Kidney tubule cell (primary cell): Measurements from ENCODE around the gene DACT2.

Experiments
- DNase-seq: peaks from one replicate; pipeline ENCODE4 v3.0.0-alpha.2; 2018; ENCODE audit warnings: low spot score

The DACT2 gene

DNA sequence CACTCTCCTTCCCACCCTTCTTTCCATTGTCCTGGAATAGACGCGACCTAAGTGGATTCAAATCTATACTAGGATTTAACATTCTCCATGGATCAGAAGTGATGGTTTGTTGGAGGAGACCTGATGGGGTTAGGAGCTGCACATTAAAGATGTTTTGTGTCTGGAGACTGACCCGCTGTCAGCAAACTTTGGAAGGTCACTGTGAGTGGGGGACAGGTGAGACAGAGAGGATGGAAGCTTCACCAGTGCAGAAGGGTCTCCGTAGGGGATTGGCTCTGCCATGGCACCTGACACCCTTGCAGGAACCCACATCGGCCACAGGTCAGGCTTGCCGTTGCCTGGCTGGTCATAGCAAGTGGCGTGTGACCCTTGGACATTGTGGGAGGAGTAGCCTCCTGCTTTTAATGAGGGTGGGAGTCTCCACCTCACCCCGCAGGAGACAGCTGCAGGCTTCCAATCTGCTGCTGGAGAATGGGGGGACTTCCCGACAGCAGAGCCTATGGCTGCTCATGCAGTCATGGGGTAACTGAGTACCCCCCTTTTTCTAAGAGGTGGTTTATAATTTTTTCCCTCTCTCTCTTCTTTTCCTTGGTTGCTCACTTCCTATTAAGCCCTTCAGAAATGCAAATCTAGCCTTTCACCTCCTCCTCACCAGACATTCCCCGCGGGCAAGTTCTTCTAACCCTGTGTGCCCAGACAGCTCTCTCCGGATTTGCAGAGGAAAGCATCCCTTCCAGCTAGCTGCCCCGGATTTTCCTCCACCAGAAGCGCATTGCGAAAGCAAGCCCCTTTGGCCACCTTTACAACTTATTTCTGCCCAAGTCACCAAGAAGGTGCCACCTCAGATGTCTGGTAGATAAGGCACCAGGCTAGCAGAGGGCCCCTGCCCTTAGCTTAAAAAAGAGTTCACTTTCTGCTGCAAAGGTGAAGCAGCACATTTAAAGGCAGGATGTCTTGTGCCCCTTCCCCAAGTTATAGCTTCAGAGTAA, 53.5 kb downstream of the DACT2 start:
- no peak for DNase-seq

DNA sequence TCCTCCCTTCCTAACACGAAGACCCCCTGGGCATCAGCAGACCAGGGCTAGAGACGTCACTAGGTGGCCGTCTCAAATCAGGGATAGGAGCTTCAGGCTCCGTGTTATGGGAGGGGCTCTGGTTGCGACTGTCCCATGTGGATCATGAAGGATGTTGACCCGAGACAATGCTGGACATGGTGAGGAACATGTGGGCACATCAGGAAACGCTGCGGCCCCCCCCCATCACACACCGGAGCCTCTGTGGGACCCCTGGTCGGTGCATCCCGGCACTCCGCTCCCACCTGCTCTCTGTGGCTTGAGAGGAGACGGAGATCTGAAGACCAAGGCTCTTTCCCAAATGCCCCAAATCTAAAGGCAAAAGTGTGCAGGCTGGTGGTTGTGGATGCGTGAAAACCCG, 54.2 kb downstream of the DACT2 start:
- no peak for DNase-seq

DNA sequence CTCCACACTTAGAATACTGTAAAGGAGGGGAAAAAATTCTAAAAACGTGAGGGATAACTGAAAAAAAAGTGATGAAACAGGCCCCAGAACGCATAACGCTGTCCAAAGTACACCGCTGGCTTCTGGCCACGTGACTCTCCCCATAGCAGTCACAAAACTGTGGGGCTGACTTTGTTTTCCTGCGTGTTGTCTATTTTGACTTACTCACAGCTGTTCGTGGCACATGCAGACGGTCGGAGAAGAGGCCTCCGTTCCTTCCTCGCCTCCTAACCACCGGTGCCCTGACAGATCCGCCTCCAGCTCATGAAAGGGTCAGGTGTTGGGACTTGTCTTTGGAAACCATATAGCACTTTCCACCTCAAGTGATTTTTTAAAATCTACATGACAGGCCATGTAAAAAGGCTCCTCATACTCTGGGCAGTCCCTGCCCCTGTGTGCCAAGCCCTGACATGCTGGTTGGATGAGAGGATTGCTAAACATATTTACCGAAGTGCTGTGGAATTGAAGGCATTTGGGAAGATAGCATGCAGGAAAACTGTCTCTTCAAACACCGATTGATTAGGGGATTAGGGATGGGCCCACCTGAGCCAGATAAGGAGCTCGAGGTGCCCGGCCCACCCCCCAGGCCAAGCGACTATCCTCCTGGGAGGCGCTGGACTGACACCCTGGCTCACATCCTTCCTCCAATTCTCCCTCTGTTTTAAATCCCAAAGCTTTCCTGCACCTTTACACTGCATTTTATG, 54.8 kb downstream of the DACT2 start:
- DNase-seq: no peak

DNA sequence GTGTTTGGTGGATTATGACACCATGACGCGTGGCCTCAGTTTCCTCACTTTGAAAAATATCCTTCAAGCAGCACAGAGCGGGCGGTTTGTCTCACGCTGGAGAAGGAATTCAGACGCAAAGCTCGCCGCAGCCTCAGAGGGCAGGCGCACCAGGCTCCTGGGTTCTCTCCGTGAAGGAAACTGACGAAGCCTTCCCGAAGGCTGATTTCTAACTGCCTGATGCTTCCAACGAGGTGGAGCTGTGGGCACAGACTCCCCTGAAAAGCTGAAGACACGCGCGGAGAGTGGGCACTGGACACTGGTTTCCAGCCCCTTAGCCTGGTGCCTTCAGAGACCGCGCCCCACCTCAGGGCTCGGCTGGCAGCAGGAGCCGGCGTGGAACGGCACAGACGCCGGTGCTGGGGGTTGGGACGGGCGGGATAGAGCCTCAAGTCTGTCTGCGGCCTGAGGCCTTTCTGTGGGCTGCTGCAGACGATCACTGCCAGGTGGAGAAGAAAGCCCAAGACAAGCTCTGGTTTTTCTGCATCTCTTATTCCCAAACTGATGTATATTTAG, 56.1 kb downstream of the DACT2 start:
- DNase-seq: no peak

DNA sequence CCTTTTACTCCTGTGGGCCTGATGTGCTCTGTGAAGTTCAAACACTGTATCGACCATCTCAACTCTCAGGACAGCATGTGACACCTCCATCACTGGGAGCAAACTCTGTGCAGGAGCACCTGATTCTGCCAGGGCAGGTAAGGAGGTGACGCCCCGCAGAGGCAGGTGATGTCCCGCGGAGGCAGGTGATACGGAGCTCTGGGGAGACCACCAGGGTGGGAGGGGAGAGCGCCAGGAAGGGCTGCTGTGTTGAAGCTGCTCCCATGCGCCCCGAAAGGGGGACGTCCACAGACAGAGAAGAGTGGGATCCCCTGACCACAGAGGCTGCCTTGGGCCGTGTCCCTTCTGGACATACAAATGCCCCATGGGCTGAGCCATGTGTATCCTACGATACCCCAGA, 58.3 kb downstream of the DACT2 start:
- no peak for DNase-seq

DNA sequence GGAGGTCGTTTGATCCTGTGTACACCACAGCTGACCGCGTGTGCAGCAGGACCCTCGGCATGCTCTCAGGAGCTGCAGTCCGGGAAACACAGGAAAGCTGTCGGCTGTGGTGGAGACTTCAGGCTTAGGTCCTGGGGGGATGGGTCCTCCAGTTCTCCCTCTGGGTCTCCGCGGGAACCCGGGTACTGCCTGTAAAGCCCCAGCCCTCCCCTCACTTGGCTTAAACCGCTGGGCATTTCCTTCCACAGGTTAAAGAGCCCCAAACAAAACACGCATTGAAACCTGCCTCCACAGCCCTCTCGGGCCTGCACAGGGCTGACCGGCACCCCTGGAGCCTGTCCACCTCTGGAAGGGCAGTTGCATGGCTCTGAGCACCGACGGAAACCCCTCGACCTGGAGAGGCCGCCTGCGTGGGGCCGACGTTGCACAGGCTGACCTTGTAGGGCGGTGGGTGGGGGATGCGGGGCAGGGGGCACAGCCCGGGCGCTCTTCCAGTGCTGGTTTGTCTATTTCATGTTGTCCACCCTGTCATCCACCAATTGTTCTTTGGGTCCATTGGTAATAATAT, 59.1 kb downstream of the DACT2 start:
- DNase-seq: no peak

DNA sequence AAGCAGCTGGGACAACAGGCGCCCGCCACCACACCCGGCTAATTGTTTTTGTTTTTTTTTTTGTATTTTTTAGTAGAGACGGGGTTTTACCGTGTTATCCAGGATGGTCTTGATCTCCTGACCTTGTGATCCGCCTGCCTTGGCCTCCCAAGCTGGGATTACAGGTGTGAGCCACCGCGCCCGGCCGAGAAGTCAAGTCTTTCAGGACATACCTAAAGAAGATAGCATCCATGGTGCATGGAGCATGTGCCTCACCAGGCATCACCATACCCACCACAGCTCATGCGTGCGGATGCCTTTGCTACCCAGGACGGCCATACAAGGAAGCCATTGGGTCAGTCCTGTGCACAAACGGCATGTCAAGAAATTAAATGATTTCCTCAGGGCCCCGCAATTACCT, 60.8 kb downstream of the DACT2 start:
- DNase-seq: no peak

DNA sequence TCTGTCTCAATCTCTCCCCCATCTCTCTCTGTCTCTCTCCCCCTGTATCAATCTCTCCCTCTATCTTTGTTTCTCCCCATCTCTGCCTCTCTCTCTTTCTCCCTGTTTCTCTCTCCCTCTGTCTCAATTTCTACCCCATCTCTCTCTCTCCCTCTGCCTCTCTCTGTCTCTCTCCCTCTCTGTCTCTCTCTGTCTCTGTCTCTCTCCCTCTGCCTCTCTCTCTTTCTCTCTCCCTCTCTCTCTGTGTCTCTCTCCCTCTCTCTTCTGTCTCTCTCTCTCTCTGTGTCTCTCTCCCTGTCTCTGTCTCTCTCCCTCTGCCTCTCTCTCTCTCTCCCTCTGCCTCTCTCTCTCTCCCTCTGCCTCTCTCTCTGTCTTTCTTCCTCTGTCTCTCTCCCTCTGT, 62.6 kb downstream of the DACT2 start:
- no peak for DNase-seq
